HCT116 (cell line): ENCODE results near the gene CSF1R. TPM values are rescaled to one million over a fixed set of nuclear protein-coding genes. Genes with fewer than 3 reads are reported as not detected.

Experiments
- ATAC-seq: fragments of 200-7000 bp; cut with Tn5 transposase; 2 replicates; pipeline ENCODE4 v1.9.1; 2020; ENCODE audit warnings: mild to moderate bottlenecking, moderate library complexity
- Bru-seq: library from RNA; stranded (reverse); fragments of 400-500 nt; gene quantifications from one replicate; lab custom pipeline; 2021; lab: Mats Ljungman, UMichigan
- BruChase-seq, 2 experiments: library from RNA; stranded (reverse); fragments of 400-500 nt; gene quantifications; one replicate each; lab custom pipeline; 2021; lab: Mats Ljungman, UMichigan
- BruUV-seq: library from RNA; stranded (reverse); fragments of 400-500 nt; replicated peaks from 2 replicates; lab custom pipeline; 2021; lab: Mats Ljungman, UMichigan
- CTCF ChIA-PET: fragments of 300-600 bp; sonication (Branson Sonifier 250); formaldehyde crosslinking; loops from one replicate; lab custom pipeline; 2021; ENCODE audit warnings: antibody characterized with exemption; lab: Charles Lee
- POLR2A ChIA-PET: fragments of 300-600, 350-600 bp; sonication (Branson Sonifier 250); formaldehyde crosslinking; loops from one replicate; lab custom pipeline; 2021; ENCODE audit warnings: antibody characterized with exemption; lab: Charles Lee
- RAD21 ChIA-PET, 2 experiments: fragments of 300-600 bp; sonication (Branson Sonifier 250); formaldehyde crosslinking; loops; one replicate each; lab custom pipeline; 2023; ENCODE audit warnings: low total read pairs in 2 of 2; ENCODE audit not compliant: uncharacterized antibody in 2 of 2, unreplicated experiment in 2 of 2, low non-redundant PET in 1 of 2; lab: Charles Lee
- DNase-seq: peaks from one replicate; pipeline ENCODE4 v3.0.0-alpha.2; 2010; ENCODE audit warnings: low read depth, low spot score
- H2AFZ ChIP-seq: fragments of 200-600 bp; shearing (Covaris generic), sonication (generic); 2 replicates; pipeline ENCODE4 v1.6.1; 2017; ENCODE audit warnings: low read depth, mixed run types, mixed read lengths, antibody characterized with exemption, low read length; ENCODE audit not compliant: poor library complexity, severe bottlenecking
- H3K27ac ChIP-seq: 2 replicates; pipeline ENCODE4 v1.5.1; 2012; ENCODE audit warnings: low read depth, low read length
- H3K27me3 ChIP-seq: fragments of 200-600 bp; sonication (generic); 2 replicates; pipeline ENCODE4 v1.6.1; 2016; ENCODE audit warnings: mixed run types, low read length, mixed read lengths; ENCODE audit not compliant: insufficient read depth
- H3K36me3 ChIP-seq, 2 experiments: fragments of 200-500 bp in 1 of 2; fragments of 200-600 bp in 1 of 2; sonication (Bioruptor generic) in 1 of 2; sonication (generic) in 1 of 2; 2 replicates each; pipeline versions ENCODE4 v1.5.1 to v1.6.1; 2014 to 2016; ENCODE audit warnings: low read length in 2 of 2, inconsistent platforms in 1 of 2, mixed read lengths in 1 of 2, mixed run types in 1 of 2; ENCODE audit not compliant: insufficient read depth in 2 of 2, control insufficient read depth in 1 of 2
- H3K4me1 ChIP-seq, 2 experiments: fragments of 200-600 bp in 1 of 2; sonication (generic) in 1 of 2; 2 replicates each; pipeline versions ENCODE4 v1.5.1 to v1.6.1; 2012 to 2017; ENCODE audit warnings: low read length in 2 of 2, inconsistent platforms in 1 of 2, mild to moderate bottlenecking in 1 of 2, mixed read lengths in 1 of 2, mixed run types in 1 of 2, moderate library complexity in 1 of 2; ENCODE audit not compliant: insufficient read depth in 2 of 2, control insufficient read depth in 1 of 2
- H3K4me2 ChIP-seq: fragments of 200-600 bp; sonication (generic); 2 replicates; pipeline ENCODE4 v1.6.1; 2017; ENCODE audit warnings: mixed run types, low read length, mixed read lengths
- H3K4me3 ChIP-seq, 2 experiments: fragments of 200-600 bp in 1 of 2; sonication (generic) in 1 of 2; replicated peaks in 1 of 2; 2 replicates each; pipeline ENCODE4 v1.5.1; 2011 to 2016; ENCODE audit warnings: low read length in 2 of 2, control low read depth in 1 of 2, low read depth in 1 of 2, mild to moderate bottlenecking in 1 of 2, mixed read lengths in 1 of 2, mixed run types in 1 of 2
- H3K79me2 ChIP-seq: fragments of 200-600 bp; sonication (generic); 2 replicates; pipeline ENCODE4 v1.6.1; 2017; ENCODE audit warnings: mild to moderate bottlenecking, mixed run types, low read length, moderate library complexity, mixed read lengths; ENCODE audit not compliant: insufficient read depth
- H3K9ac ChIP-seq: fragments of 200-600 bp; sonication (generic); 2 replicates; pipeline ENCODE4 v1.6.1; 2016; ENCODE audit warnings: low read length, mixed read lengths
- H3K9me2 ChIP-seq: fragments of 200-600 bp; sonication (generic), shearing (Covaris generic); 2 replicates; pipeline ENCODE4 v1.6.1; 2017; ENCODE audit warnings: mixed run types, mild to moderate bottlenecking, moderate library complexity; ENCODE audit not compliant: insufficient read depth
- H3K9me3 ChIP-seq, 2 experiments: fragments of 200-500 bp in 1 of 2; fragments of 200-600 bp in 1 of 2; sonication (Bioruptor generic) in 1 of 2; sonication (generic) in 1 of 2; 2 replicates each; pipeline ENCODE4 v1.6.1; 2014 to 2017; ENCODE audit warnings: low read length in 2 of 2, mixed read lengths in 2 of 2, inconsistent platforms in 1 of 2, low read depth in 1 of 2, mild to moderate bottlenecking in 1 of 2, mixed run types in 1 of 2, moderate library complexity in 1 of 2; ENCODE audit not compliant: control insufficient read depth in 1 of 2, insufficient read depth in 1 of 2
- H4K20me1 ChIP-seq: fragments of 200-600 bp; sonication (generic), shearing (Covaris generic); 2 replicates; pipeline ENCODE4 v1.6.1; 2017; ENCODE audit warnings: mixed run types, mild to moderate bottlenecking, moderate library complexity; ENCODE audit not compliant: insufficient read depth
- EZH2 ChIP-seq: fragments of 200-600 bp; sonication (generic); IDR thresholded peaks from 2 replicates; pipeline ENCODE4 v1.6.1; 2017; ENCODE audit warnings: antibody characterized with exemption, mixed run types
- JUND ChIP-seq: IDR thresholded peaks from 2 replicates; pipeline ENCODE4 v1.6.1; 2012
- POLR2AphosphoS5 ChIP-seq: IDR thresholded peaks from 2 replicates; pipeline ENCODE4 v1.6.1; 2011; ENCODE audit warnings: mild to moderate bottlenecking, low read depth, low read length, moderate library complexity
- SRF ChIP-seq: IDR thresholded peaks from 2 replicates; pipeline ENCODE4 v1.6.1; 2012; ENCODE audit warnings: low read depth
- intact Hi-C: fragments of 100-400 bp; cut with micrococcal nuclease; formaldehyde crosslinking; loops from 2 replicates; pipeline ENCODE4 v1.10.0; 2022
- long read RNA-seq: library from polyadenylated mRNA; unstranded; transcript quantifications from one replicate; pipeline ENCODE4 v2.0.0, GENCODE V29; 2021; ENCODE audit not compliant: unreplicated experiment
- polyA plus RNA-seq: library from polyadenylated mRNA; unstranded; fragments of >200 nt; gene quantifications from 2 replicates; pipeline ENCODE4 v1.2.1, GENCODE V29; 2012; ENCODE audit warnings: missing spikeins
- total RNA-seq: library from RNA; stranded (reverse); gene quantifications from one replicate; pipeline ENCODE4 v1.2.1, GENCODE V29; 2021; ENCODE audit not compliant: unreplicated experiment
- TF ChIP-seq, protein P1 (sequence below), 3 experiments: fragments of 200-600 bp in 1 of 3; sonication (generic) in 1 of 3; IDR thresholded peaks in 2 of 3; conservative IDR thresholded peaks in 1 of 3; 2 replicates each; pipeline ENCODE4 v1.5.1; 2012 to 2017; ENCODE audit warnings: low read depth in 2 of 3, low read length in 2 of 3, antibody characterized with exemption in 1 of 3, borderline replicate concordance in 1 of 3, control low read depth in 1 of 3, mild to moderate bottlenecking in 1 of 3, mixed read lengths in 1 of 3, mixed run types in 1 of 3, moderate library complexity in 1 of 3; ENCODE audit not compliant: insufficient read depth in 1 of 3
- TF ChIP-seq, protein P2 (sequence below): IDR thresholded peaks from 2 replicates; pipeline ENCODE4 v1.6.1; 2012

Gene CSF1R
- 0.17 TPM for total RNA-seq
- polyA plus RNA-seq = 0.30 and 0.43 TPM in 2 replicates
- Bru-seq, nascent RNA = percentile 13 among the genes with signal in this experiment
- percentile 10 among the genes with signal in this experiment for BruChase-seq, experiment 1, labeled RNA remaining after a 6-hour chase
- percentile 5 among the genes with signal in this experiment for BruChase-seq, experiment 2, labeled RNA remaining after a 2-hour chase
- long read RNA-seq = 0 reads

DNA sequence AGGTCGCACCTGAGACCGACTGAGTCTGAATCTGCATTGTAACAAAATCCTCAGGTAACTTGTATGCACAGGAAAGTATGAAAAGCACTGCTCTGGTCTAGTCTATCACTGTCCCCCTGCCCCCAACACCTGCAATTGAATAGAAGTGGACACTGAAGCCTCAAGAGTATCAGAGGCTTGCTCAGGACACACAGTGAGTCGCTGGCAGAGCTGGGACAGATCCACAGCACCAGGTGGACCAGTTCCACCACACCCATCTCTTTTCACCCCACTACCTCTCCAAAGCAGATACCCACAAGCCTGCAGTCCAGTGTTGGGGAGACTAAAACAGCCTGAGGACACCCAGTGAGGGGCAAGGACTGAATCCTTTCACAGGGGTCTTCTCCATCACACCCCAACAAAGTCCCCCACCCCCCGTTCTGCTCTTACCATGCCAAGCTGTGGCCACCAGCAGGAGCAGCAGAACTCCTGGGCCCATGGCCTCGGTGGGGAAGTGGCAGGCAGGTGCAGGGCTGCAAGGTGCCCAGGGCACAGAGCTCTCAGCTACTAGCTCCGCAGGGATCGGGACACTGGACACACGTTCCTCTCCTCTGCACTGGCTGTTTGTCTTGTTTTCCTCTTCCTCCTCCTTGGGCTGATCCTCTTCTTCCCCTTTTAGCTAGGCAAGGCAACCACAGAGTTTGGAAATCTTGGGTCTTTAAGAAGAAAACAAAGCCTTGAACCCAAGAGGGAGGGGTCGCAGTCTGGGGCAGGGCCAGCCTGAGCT, at the start of gene CSF1R:
TSS of gene CSF1R (minus strand) at position 605 of the 766 bp plus-strand sequence. CDS start at position 478, 127 bp downstream.
- H3K9ac ChIP-seq = no peak within 1 kb of the TSS
- no peak within 1 kb of the TSS for H3K4me3 ChIP-seq
- DNase-seq = no peak
- H3K4me1 ChIP-seq = no peaks in the 10 kb centered on the region
- CTCF ChIA-PET = no interaction called here
- H3K36me3 ChIP-seq = no peaks in the 10 kb centered on the region
- RAD21 ChIA-PET = no interaction called here
- no peak for ATAC-seq
- H3K27me3 ChIP-seq = peaks cover 30% of the 10 kb centered on the region
- H3K9me3 ChIP-seq = no peaks in the 10 kb centered on the region
- no peaks in the 10 kb centered on the region for H3K9me2 ChIP-seq
- H3K79me2 ChIP-seq = no peaks in the 10 kb centered on the region
- no peak within 1 kb of the TSS for H3K27ac ChIP-seq
- POLR2A ChIA-PET = no interaction called here
- intact Hi-C loops = no loop called here
- H3K4me2 ChIP-seq = no peak within 1 kb of the TSS
- TF ChIP-seq, protein P1, sequence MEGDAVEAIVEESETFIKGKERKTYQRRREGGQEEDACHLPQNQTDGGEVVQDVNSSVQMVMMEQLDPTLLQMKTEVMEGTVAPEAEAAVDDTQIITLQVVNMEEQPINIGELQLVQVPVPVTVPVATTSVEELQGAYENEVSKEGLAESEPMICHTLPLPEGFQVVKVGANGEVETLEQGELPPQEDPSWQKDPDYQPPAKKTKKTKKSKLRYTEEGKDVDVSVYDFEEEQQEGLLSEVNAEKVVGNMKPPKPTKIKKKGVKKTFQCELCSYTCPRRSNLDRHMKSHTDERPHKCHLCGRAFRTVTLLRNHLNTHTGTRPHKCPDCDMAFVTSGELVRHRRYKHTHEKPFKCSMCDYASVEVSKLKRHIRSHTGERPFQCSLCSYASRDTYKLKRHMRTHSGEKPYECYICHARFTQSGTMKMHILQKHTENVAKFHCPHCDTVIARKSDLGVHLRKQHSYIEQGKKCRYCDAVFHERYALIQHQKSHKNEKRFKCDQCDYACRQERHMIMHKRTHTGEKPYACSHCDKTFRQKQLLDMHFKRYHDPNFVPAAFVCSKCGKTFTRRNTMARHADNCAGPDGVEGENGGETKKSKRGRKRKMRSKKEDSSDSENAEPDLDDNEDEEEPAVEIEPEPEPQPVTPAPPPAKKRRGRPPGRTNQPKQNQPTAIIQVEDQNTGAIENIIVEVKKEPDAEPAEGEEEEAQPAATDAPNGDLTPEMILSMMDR (IDR thresholded peaks at IDR 0.05 in 2 of 3, conservative IDR thresholded peaks at IDR 0.05 in 1 of 3; ENCODE audit: borderline replicate concordance in 1 of 3, insufficient read depth in 1 of 3, low read depth in 2 of 3, low read length in 2 of 3) = no peak
- no peak for TF ChIP-seq SRF
- TF ChIP-seq JUND = no peak
- TF ChIP-seq, protein P2, sequence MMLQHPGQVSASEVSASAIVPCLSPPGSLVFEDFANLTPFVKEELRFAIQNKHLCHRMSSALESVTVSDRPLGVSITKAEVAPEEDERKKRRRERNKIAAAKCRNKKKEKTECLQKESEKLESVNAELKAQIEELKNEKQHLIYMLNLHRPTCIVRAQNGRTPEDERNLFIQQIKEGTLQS = no peak
- no peak for TF ChIP-seq EZH2
- no peak for TF ChIP-seq POLR2AphosphoS5
- H4K20me1 ChIP-seq = no peaks in the 10 kb centered on the region
- BruUV-seq = no TSS peak
- no peak within 1 kb of the TSS for H2AFZ ChIP-seq
